ENCODE data around the gene MPZL1. TPM values are rescaled to one million over a fixed set of nuclear protein-coding genes. Genes with fewer than 3 reads are reported as not detected.

Gene MPZL1
- total and polyA plus RNA-seq, 2 of the 8 experiments (the other 6 are each of a cell fraction or from before 2014, with no cell fraction given) = 37.8 to 120 TPM

DNA sequence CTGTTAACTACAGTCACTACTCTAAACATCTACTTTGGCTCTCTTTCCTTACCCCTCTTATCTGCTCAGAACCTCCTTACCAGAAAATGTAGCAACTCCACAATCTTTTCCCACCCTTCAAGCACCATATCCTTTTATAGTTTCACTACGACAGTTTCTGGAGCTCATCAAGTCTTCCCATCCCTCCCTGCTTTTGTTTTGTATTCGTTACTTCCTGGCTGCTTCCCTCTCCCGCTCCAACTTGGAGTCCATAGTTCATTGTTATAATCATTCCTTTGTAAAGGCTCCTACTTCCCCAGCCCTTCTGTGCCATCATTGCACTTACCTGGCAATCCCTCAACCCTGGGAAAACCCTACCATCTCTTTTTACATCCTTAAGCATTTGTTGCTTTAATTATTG is 18.0 kb downstream of the MPZL1 start (continued):
- TF ChIP-seq CHD7 (IDR thresholded peaks at IDR 0.05; ENCODE audit: insufficient replicate concordance, low read length) = no peak
- no peak for TF ChIP-seq NANOG (IDR thresholded peaks at IDR 0.05; ENCODE audit: insufficient read depth, low read depth, low read length, poor library complexity, severe bottlenecking)
- no peak for TF ChIP-seq TAF7 (optimal IDR thresholded peaks at IDR 0.05; ENCODE audit: borderline replicate concordance, low read depth, low read length)
- TF ChIP-seq, protein P1, sequence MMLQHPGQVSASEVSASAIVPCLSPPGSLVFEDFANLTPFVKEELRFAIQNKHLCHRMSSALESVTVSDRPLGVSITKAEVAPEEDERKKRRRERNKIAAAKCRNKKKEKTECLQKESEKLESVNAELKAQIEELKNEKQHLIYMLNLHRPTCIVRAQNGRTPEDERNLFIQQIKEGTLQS (IDR thresholded peaks at IDR 0.05; ENCODE audit: insufficient read depth, low read depth, low read length) = no peak
- TF ChIP-seq GTF2F1 (IDR thresholded peaks at IDR 0.05; ENCODE audit: borderline replicate concordance, low read depth, low read length) = no peak
- TF ChIP-seq, protein P2, sequence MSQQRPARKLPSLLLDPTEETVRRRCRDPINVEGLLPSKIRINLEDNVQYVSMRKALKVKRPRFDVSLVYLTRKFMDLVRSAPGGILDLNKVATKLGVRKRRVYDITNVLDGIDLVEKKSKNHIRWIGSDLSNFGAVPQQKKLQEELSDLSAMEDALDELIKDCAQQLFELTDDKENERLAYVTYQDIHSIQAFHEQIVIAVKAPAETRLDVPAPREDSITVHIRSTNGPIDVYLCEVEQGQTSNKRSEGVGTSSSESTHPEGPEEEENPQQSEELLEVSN (IDR thresholded peaks at IDR 0.05) = no peak
- TF ChIP-seq ZNF274 (IDR thresholded peaks at IDR 0.05; ENCODE audit: borderline replicate concordance, extremely low read depth, low read length) = no peak
